Measurements from ENCODE around the gene CHRNB1.

- TF ChIP-seq CTCF (IDR thresholded peaks at IDR 0.05 in 8 of 11, conservative IDR thresholded peaks at IDR 0.05 in 3 of 11) (no peak), POLR2A (IDR thresholded peaks at IDR 0.05) (no peak)
Observed at GRCh38 chr17:7408863-7409262, 36.0 kb upstream of the CHRNB1 start.

Data from spleen (tissue), 7 donors.